Mesenteric fat pad (tissue), 1 donor: ENCODE results near the gene SHC3. TPM values are rescaled to one million over a fixed set of nuclear protein-coding genes. Genes with fewer than 3 reads are reported as not detected.

Source experiments
- DNase-seq: peaks from one replicate; pipeline ENCODE4 v3.0.0-alpha.2; 2020; ENCODE audit warnings: low spot score
- total RNA-seq: library from RNA; stranded (reverse); fragmentation: NEBNext Ultra II Directional; extraction: Animal tissue kit (Norgen Biotek cat#: 25700); gene quantifications from one replicate; pipeline ENCODE4 v1.2.1, GENCODE V29; 2021
- donor health status: DM: yes; HTN: yes; CAD: no.

Gene SHC3
- total RNA-seq, 1 donor from 2014 or later: 1.8 TPM

GRCh38 chr9:88966894-88967676, 211.5 kb downstream of the SHC3 start:
- no peak for DNase-seq

- no peak for DNase-seq
Observed at GRCh38 chr9:88965473-88965872, 213.1 kb downstream of the SHC3 start.

- DNase-seq: no peak
Observed at GRCh38 chr9:88960632-88961031, 218.0 kb downstream of the SHC3 start.

DNA sequence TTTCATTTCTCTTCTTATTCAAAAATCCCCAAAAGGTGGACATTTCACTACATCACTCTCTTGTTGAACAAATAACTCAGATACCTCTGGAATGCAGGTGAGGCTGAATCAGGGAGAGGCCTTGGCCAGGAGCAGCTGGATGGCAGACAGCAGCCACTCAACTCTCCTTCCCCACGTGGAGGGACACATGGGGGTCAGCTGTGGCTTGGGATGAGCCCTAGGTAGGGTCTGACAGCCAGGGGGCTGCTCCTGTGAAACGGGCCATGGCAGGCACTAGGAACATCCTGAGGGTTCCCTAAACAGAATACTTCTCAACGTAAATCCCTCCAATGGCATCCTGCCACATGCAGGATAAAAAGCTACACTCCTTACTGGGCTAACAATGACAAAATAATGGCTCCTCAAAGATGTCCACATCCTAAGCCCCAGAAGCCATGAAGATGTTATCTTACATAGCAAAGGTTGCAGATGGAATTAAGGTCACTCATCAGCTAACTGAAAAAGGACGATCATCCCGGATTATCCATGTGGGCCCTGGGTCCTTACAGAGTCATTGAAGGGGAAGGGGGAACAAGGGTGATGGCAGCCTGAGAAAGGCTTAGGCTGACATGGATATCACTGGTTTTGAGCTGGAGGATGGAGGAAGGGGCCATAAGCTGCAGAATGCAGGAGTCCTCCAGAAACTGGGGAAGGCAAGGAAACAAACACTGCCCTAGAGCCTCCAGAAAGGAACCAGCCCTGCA, 218.7 kb downstream of the SHC3 start:
- DNase-seq: no peak

DNA sequence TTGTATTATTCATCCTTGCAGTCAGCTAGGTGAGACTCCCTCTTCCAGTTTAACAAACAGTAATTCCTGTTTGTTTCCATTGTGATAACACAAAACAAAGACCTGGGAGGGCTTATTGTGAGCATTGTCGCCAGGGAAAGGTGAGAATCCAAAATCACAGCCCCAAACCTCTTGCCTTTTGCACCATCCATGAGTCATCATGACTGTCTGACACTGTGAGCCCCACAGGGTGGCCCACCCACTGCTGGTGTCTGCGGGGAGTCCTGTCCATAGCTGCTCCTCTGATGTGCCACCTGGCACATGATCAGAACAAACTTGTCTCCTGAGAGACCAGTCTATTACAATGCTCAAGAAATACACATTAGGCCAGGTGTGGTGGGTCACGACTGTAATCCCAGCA, 221.1 kb downstream of the SHC3 start:
- DNase-seq: no peak

Other genes starting within 250 kb of the SHC3 start
- gene S1PR3, start 187.3 kb downstream of the SHC3 start, total RNA-seq: 13.9 TPM
- gene CKS2, start 132.4 kb upstream of the SHC3 start, total RNA-seq: 6.5 TPM
- 37.7 TPM for gene SECISBP2, start 139.7 kb upstream of the SHC3 start, total RNA-seq